ENCODE results near the gene ZNF211. TPM values are rescaled to one million over a fixed set of nuclear protein-coding genes. Genes with fewer than 3 reads are reported as not detected.

Gene ZNF211
- total RNA-seq, 1 experiment from 2014 or later, result 12.9 TPM

DNA sequence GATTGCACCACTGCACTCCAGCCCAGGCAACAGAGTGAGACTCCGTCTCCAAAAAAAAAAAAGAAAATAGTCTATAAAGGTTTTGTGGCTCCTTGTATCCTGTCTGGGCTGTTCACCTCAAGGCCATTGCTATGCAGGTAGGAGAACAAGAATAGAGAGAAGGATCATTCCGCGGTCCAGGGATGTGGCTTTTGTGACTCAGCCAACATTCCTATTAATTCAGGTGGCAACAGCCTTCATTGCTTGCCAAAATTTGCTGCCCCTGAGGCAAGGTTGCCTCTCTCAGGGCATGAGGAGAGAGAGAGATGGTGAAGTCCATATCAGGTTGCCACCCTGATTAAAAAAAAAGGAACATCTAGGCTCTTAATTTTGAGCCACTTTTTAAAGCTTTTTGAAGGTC is 56.8 kb downstream of the ZNF211 start:
- no peak overlapping the region for H2BK5ac ChIP-seq (ENCODE audit: insufficient read length, low read length)
- no peak overlapping the region for H2BK20ac ChIP-seq (ENCODE audit: low read depth, low read length, poor library complexity, severe bottlenecking)
- H3K79me1 ChIP-seq (ENCODE audit: insufficient read depth, low read depth, low read length, poor library complexity, severe bottlenecking), result peaks cover 9% of the 10 kb centered on the region
- no peak overlapping the region for H4K8ac ChIP-seq (replicated peaks; ENCODE audit: insufficient read length, low read depth, low read length)
- H3K23ac ChIP-seq (ENCODE audit: insufficient read length, low read depth, low read length), result no peak overlapping the region
- Mint-ChIP-seq H3K9me3 (peaks cover 52 to 54% of the 10 kb centered on the region in 2 experiments), H3K27me3 (ENCODE audit: low read depth) (peaks cover 1% of the 10 kb centered on the region; the same call in 1 of the 2 replicates), H3K27ac (no peak overlapping the region), H3K36me3 (ENCODE audit: insufficient read depth in 1 of 3, low read depth in 3 of 3) (peaks cover 76% of the 10 kb centered on the region in 3 experiments), H3K4me1 (no peaks in the 10 kb centered on the region), H3K4me3 (no peak overlapping the region)
- no peak overlapping the region for H3K4ac ChIP-seq (ENCODE audit: low read depth, low read length)
- H2BK120ac ChIP-seq (ENCODE audit: low read depth, low read length, poor library complexity, severe bottlenecking), result no peak overlapping the region
- H3K18ac ChIP-seq (ENCODE audit: insufficient read length, low read depth, low read length), result no peak overlapping the region
- H3K27me3 ChIP-seq (ENCODE audit: insufficient read depth, low read length), result no peaks in the 10 kb centered on the region
- no peak overlapping the region for H3K56ac ChIP-seq (ENCODE audit: insufficient read length, low read depth, low read length)
- H2AFZ ChIP-seq (ENCODE audit: low read length), result no peak overlapping the region
- no peak overlapping the region for H4K5ac ChIP-seq (ENCODE audit: insufficient read length, low read depth, low read length)
- no peak overlapping the region for H4K91ac ChIP-seq (ENCODE audit: insufficient read length, low read depth, low read length)
- no peak overlapping the region for H3K27ac ChIP-seq (ENCODE audit: insufficient read length, low read depth, low read length)
- TF ChIP-seq, protein P1, sequence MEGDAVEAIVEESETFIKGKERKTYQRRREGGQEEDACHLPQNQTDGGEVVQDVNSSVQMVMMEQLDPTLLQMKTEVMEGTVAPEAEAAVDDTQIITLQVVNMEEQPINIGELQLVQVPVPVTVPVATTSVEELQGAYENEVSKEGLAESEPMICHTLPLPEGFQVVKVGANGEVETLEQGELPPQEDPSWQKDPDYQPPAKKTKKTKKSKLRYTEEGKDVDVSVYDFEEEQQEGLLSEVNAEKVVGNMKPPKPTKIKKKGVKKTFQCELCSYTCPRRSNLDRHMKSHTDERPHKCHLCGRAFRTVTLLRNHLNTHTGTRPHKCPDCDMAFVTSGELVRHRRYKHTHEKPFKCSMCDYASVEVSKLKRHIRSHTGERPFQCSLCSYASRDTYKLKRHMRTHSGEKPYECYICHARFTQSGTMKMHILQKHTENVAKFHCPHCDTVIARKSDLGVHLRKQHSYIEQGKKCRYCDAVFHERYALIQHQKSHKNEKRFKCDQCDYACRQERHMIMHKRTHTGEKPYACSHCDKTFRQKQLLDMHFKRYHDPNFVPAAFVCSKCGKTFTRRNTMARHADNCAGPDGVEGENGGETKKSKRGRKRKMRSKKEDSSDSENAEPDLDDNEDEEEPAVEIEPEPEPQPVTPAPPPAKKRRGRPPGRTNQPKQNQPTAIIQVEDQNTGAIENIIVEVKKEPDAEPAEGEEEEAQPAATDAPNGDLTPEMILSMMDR (conservative IDR thresholded peaks at IDR 0.05), result no peak
- no peaks in the 10 kb centered on the region for H3K23me2 ChIP-seq (ENCODE audit: insufficient read length, low read depth, low read length, poor library complexity, severe bottlenecking)
- H3K4me1 ChIP-seq (ENCODE audit: insufficient read depth, low read length), result no peaks in the 10 kb centered on the region
- WGBS (ENCODE audit: extremely low coverage, insufficient read length, low lambda C conversion rate), result no CpG with 5 or more reads among the region's 3 CpGs
- H4K20me1 ChIP-seq (ENCODE audit: control insufficient read depth, insufficient read depth, insufficient read length), result no peaks in the 10 kb centered on the region
- no peak overlapping the region for H3K9ac ChIP-seq (ENCODE audit: extremely low read depth, insufficient read length, low read length)
- DNase-seq, result peak; percentile 4
- no peak overlapping the region for H2AK5ac ChIP-seq (ENCODE audit: insufficient read length, low read length)
- no peak overlapping the region for H3K4me2 ChIP-seq (ENCODE audit: insufficient read depth, insufficient read length, low read length)
- no peak overlapping the region for H2BK12ac ChIP-seq (ENCODE audit: insufficient read length, low read depth, low read length)
- H3K14ac ChIP-seq (ENCODE audit: insufficient read depth, low read length), result no peak overlapping the region
- H3K9me3 ChIP-seq (ENCODE audit: control insufficient read depth, low read depth, low read length), result peaks cover 39% of the 10 kb centered on the region
- no peak overlapping the region for H3T11ph ChIP-seq (ENCODE audit: low read length)
- H3K79me2 ChIP-seq (ENCODE audit: insufficient read depth, low read length), result peaks cover 28% of the 10 kb centered on the region; the same call in 1 of the 2 replicates
- H2BK15ac ChIP-seq (ENCODE audit: low read depth, low read length), result no peak overlapping the region

Other genes starting within 250 kb of the ZNF211 start
- 13.0 and 13.9 TPM in 2 replicates for gene ZNF548, start 243.3 kb upstream of the ZNF211 start, total RNA-seq (2021)
- gene ZNF17, start 222.0 kb upstream of the ZNF211 start, total RNA-seq (2021), result 14.0 and 16.3 TPM in 2 replicates
- 25.0 and 27.8 TPM in 2 replicates for gene ZNF749, start 197.8 kb upstream of the ZNF211 start, total RNA-seq (2021)
- 0.53 and 0.74 TPM in 2 replicates for gene VN1R1, start 176.0 kb upstream of the ZNF211 start, total RNA-seq (2021)
- 11.4 and 14.4 TPM in 2 replicates for gene ZNF772, start 155.6 kb upstream of the ZNF211 start, total RNA-seq (2021)
- 12.8 and 13.4 TPM in 2 replicates for gene ZNF419, start 145.4 kb upstream of the ZNF211 start, total RNA-seq (2021)
- gene ZNF773, start 133.2 kb upstream of the ZNF211 start, total RNA-seq (2021), result 7.1 and 8.2 TPM in 2 replicates
- 10.2 and 11.6 TPM in 2 replicates for gene ZNF549, start 105.8 kb upstream of the ZNF211 start, total RNA-seq (2021)
- 11.4 and 13.5 TPM in 2 replicates for gene ZNF550, start 73.3 kb upstream of the ZNF211 start, total RNA-seq (2021)
- 10.9 and 11.4 TPM in 2 replicates for gene ZNF416, start 54.3 kb upstream of the ZNF211 start, total RNA-seq (2021)
- gene ZIK1, start 49.0 kb upstream of the ZNF211 start, total RNA-seq (2021), result 27.8 and 28.1 TPM in 2 replicates
- 7.9 and 9.3 TPM in 2 replicates for gene ZNF530, start 33.3 kb upstream of the ZNF211 start, total RNA-seq (2021)
- 43.2 and 44.1 TPM in 2 replicates for gene ZNF134, start 18.9 kb upstream of the ZNF211 start, total RNA-seq (2021)
- gene ZSCAN4, start 35.8 kb downstream of the ZNF211 start, total RNA-seq (2021), result not detected in 2 replicates
- 28.7 and 30.6 TPM in 2 replicates for gene ZNF551, start 48.8 kb downstream of the ZNF211 start, total RNA-seq (2021)
- 17.6 and 18.7 TPM in 2 replicates for gene ZNF154, start 76.0 kb downstream of the ZNF211 start, total RNA-seq (2021)
- gene ZNF671, start 94.5 kb downstream of the ZNF211 start, total RNA-seq (2021), result 9.0 and 9.3 TPM in 2 replicates
- 19.7 and 22.8 TPM in 2 replicates for gene ZNF776, start 113.6 kb downstream of the ZNF211 start, total RNA-seq (2021)
- 14.8 and 17.6 TPM in 2 replicates for gene ZNF586, start 136.5 kb downstream of the ZNF211 start, total RNA-seq (2021)
- gene ZNF552, start 181.7 kb downstream of the ZNF211 start, total RNA-seq (2021), result 9.2 and 11.3 TPM in 2 replicates
- 41.8 and 45.2 TPM in 2 replicates for gene ZNF587B, start 197.1 kb downstream of the ZNF211 start, total RNA-seq (2021)
- gene ZNF587, start 216.7 kb downstream of the ZNF211 start, total RNA-seq (2021), result 37.5 and 40.0 TPM in 2 replicates